HEK293 (cell line): ENCODE measurements around the gene C1orf122.
A peak's percentile ranks its signal among the peaks of the same experiment; 100 is the strongest.

Source experiments
- BCL6B ChIP-seq: fragments of 450-650 bp; formaldehyde crosslinking; IDR thresholded peaks from 2 replicates; pipeline ENCODE4 v1.5.1; 2017; ENCODE audit warnings: missing biosample characterization, missing genetic modification characterization
- EGR2 ChIP-seq: fragments of 450-650 bp; formaldehyde crosslinking; IDR thresholded peaks from 2 replicates; pipeline ENCODE4 v1.5.1; 2016; ENCODE audit warnings: low read depth, missing biosample characterization, missing genetic modification characterization
- HOXA7 ChIP-seq: sonication (generic); formaldehyde crosslinking; IDR thresholded peaks from 2 replicates; pipeline ENCODE4 v1.8.1; 2022; ENCODE audit warnings: missing genetic modification reagents, borderline replicate concordance
- KLF10 ChIP-seq: fragments of 450-650 bp; IDR thresholded peaks from 2 replicates; pipeline ENCODE4 v1.5.1; 2018; ENCODE audit warnings: missing biosample characterization, mild to moderate bottlenecking, missing genetic modification characterization
- KLF7 ChIP-seq: fragments of 450-650 bp; formaldehyde crosslinking; IDR thresholded peaks from 2 replicates; pipeline ENCODE4 v1.5.1; 2016; ENCODE audit warnings: missing biosample characterization, missing genetic modification characterization, borderline replicate concordance
- PATZ1 ChIP-seq: fragments of 450-650 bp; formaldehyde crosslinking; IDR thresholded peaks from 2 replicates; pipeline ENCODE4 v1.5.1; 2016; ENCODE audit warnings: missing biosample characterization, missing genetic modification characterization
- PRDM10 ChIP-seq: fragments of 450-650 bp; formaldehyde crosslinking; IDR thresholded peaks from 2 replicates; pipeline ENCODE4 v1.5.1; 2016; ENCODE audit warnings: missing biosample characterization, missing genetic modification characterization
- REPIN1 ChIP-seq: fragments of 450-650 bp; formaldehyde crosslinking; IDR thresholded peaks from 2 replicates; pipeline ENCODE4 v1.5.1; 2017; ENCODE audit warnings: missing biosample characterization, missing genetic modification characterization, low read depth
- SETDB1 ChIP-seq: IDR thresholded peaks from one replicate; pipeline ENCODE4 v1.6.1; 2017; ENCODE audit warnings: mild to moderate bottlenecking, low read length, moderate library complexity, mixed read lengths; ENCODE audit not compliant: insufficient read length
- ZBTB20 ChIP-seq: fragments of 450-650 bp; formaldehyde crosslinking; IDR thresholded peaks from 2 replicates; pipeline ENCODE4 v1.5.1; 2016; ENCODE audit warnings: missing biosample characterization, missing genetic modification characterization
- ZBTB48 ChIP-seq: fragments of 450-650 bp; formaldehyde crosslinking; IDR thresholded peaks from 2 replicates; pipeline ENCODE4 v1.5.1; 2016; ENCODE audit warnings: missing biosample characterization, missing genetic modification characterization
- ZFHX2 ChIP-seq: fragments of 450-650 bp; formaldehyde crosslinking; conservative IDR thresholded peaks from 2 replicates; pipeline ENCODE4 v1.5.1; 2016; ENCODE audit warnings: missing biosample characterization, missing genetic modification characterization
- ZNF114 ChIP-seq: fragments of 450-650 bp; formaldehyde crosslinking; IDR thresholded peaks from 2 replicates; pipeline ENCODE4 v1.5.0; 2017; ENCODE audit warnings: missing biosample characterization, missing genetic modification characterization
- ZNF157 ChIP-seq: fragments of 450-650 bp; formaldehyde crosslinking; IDR thresholded peaks from 2 replicates; pipeline ENCODE4 v1.5.1; 2016; ENCODE audit warnings: missing biosample characterization, missing genetic modification characterization
- ZNF302 ChIP-seq: fragments of 450-650 bp; formaldehyde crosslinking; IDR thresholded peaks from 2 replicates; pipeline ENCODE4 v1.5.1; 2016; ENCODE audit warnings: missing biosample characterization, missing genetic modification characterization, low read depth
- ZNF335 ChIP-seq: fragments of 450-650 bp; formaldehyde crosslinking; conservative IDR thresholded peaks from 2 replicates; pipeline ENCODE4 v1.5.1; 2016; ENCODE audit warnings: missing biosample characterization, missing genetic modification characterization
- ZNF513 ChIP-seq: fragments of 450-650 bp; IDR thresholded peaks from 2 replicates; pipeline ENCODE4 v1.5.1; 2018; ENCODE audit warnings: missing biosample characterization, missing genetic modification characterization
- ZNF521 ChIP-seq: fragments of 450-650 bp; formaldehyde crosslinking; IDR thresholded peaks from 2 replicates; pipeline ENCODE4 v1.5.1; 2017; ENCODE audit warnings: missing biosample characterization, mild to moderate bottlenecking, missing genetic modification characterization
- ZNF621 ChIP-seq: fragments of 450-650 bp; formaldehyde crosslinking; IDR thresholded peaks from 2 replicates; pipeline ENCODE4 v1.5.1; 2017; ENCODE audit warnings: missing biosample characterization, missing genetic modification characterization
- ZNF624 ChIP-seq: fragments of 450-650 bp; formaldehyde crosslinking; IDR thresholded peaks from 2 replicates; pipeline ENCODE4 v1.5.1; 2017; ENCODE audit warnings: missing biosample characterization, missing genetic modification characterization
- ZNF677 ChIP-seq: fragments of 450-650 bp; IDR thresholded peaks from 2 replicates; pipeline ENCODE4 v1.5.0; 2018; ENCODE audit warnings: missing biosample characterization, mild to moderate bottlenecking, missing genetic modification characterization, moderate library complexity
- ZNF707 ChIP-seq: fragments of 450-650 bp; formaldehyde crosslinking; IDR thresholded peaks from 2 replicates; pipeline ENCODE4 v1.5.1; 2016; ENCODE audit warnings: missing biosample characterization, missing genetic modification characterization
- ZNF747 ChIP-seq: fragments of 450-650 bp; formaldehyde crosslinking; IDR thresholded peaks from 2 replicates; pipeline ENCODE4 v1.5.1; 2016; ENCODE audit warnings: missing biosample characterization, missing genetic modification characterization
- TF ChIP-seq, protein P1 (sequence below): fragments of 450-650 bp; formaldehyde crosslinking; IDR thresholded peaks from 2 replicates; pipeline ENCODE4 v1.5.1; 2017; ENCODE audit warnings: missing biosample characterization, missing genetic modification characterization
- TF ChIP-seq, protein P2 (sequence below): fragments of 450-650 bp; formaldehyde crosslinking; IDR thresholded peaks from 2 replicates; pipeline ENCODE4 v1.5.1; 2017; ENCODE audit warnings: missing biosample characterization, mild to moderate bottlenecking, missing genetic modification characterization, moderate library complexity
- TF ChIP-seq, protein P3 (sequence below): fragments of 450-650 bp; formaldehyde crosslinking; optimal IDR thresholded peaks from 2 replicates; pipeline ENCODE3; 2016; ENCODE audit warnings: missing biosample characterization, mild to moderate bottlenecking, missing genetic modification characterization

The C1orf122 gene

GRCh38 chr1:37808369-37809319 is 1.1 kb downstream of the C1orf122 start (continued):
- TF ChIP-seq HOXA7 (CRISPR knock-in tag) (no peak), ZFHX2 (peak; percentile 49; the same call in 1 of the 2 replicates), KLF10 (tag by site-specific recombination) (peak; percentile 81), ZNF677 (tag by site-specific recombination) (no peak), ZNF335 (peak; percentile 71; the same call in 1 of the 2 replicates), SETDB1 (no peak), REPIN1 (no peak), ZNF707 (tag by site-specific recombination) (no peak), ZNF747 (tag by site-specific recombination) (no peak), ZNF157 (tag by site-specific recombination) (no peak), ZNF621 (tag by site-specific recombination) (no peak), ZNF513 (tag by site-specific recombination) (no peak), EGR2 (tag by site-specific recombination) (no peak), ZNF302 (tag by site-specific recombination) (no peak), ZNF624 (tag by site-specific recombination) (no peak), ZNF521 (tag by site-specific recombination) (no peak), KLF7 (tag by site-specific recombination) (no peak), ZBTB48 (0 out of 2 replicates have a peak, but pooled peaks have one; percentile 15), ZNF114 (tag by site-specific recombination) (no peak), PRDM10 (peak; percentile 66; the same call in 1 of the 2 replicates), ZBTB20 (tag by site-specific recombination) (peak; percentile 79; the same call in 1 of the 2 replicates), BCL6B (no peak), PATZ1 (tag by site-specific recombination) (peak; percentile 88)
- TF ChIP-seq, protein P1, sequence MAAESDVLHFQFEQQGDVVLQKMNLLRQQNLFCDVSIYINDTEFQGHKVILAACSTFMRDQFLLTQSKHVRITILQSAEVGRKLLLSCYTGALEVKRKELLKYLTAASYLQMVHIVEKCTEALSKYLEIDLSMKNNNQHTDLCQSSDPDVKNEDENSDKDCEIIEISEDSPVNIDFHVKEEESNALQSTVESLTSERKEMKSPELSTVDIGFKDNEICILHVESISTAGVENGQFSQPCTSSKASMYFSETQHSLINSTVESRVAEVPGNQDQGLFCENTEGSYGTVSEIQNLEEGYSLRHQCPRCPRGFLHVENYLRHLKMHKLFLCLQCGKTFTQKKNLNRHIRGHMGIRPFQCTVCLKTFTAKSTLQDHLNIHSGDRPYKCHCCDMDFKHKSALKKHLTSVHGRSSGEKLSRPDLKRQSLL (tag by site-specific recombination): peak; percentile 77
- TF ChIP-seq, protein P2, sequence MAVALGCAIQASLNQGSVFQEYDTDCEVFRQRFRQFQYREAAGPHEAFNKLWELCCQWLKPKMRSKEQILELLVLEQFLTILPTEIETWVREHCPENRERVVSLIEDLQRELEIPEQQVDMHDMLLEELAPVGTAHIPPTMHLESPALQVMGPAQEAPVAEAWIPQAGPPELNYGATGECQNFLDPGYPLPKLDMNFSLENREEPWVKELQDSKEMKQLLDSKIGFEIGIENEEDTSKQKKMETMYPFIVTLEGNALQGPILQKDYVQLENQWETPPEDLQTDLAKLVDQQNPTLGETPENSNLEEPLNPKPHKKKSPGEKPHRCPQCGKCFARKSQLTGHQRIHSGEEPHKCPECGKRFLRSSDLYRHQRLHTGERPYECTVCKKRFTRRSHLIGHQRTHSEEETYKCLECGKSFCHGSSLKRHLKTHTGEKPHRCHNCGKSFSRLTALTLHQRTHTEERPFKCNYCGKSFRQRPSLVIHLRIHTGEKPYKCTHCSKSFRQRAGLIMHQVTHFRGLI (tag by site-specific recombination): peak; percentile 66
- TF ChIP-seq, protein P3, sequence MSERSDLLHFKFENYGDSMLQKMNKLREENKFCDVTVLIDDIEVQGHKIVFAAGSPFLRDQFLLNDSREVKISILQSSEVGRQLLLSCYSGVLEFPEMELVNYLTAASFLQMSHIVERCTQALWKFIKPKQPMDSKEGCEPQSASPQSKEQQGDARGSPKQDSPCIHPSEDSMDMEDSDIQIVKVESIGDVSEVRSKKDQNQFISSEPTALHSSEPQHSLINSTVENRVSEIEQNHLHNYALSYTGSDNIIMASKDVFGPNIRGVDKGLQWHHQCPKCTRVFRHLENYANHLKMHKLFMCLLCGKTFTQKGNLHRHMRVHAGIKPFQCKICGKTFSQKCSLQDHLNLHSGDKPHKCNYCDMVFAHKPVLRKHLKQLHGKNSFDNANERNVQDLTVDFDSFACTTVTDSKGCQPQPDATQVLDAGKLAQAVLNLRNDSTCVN (tag by site-specific recombination): peak; percentile 63
